HG03521 (cell line): ENCODE results near the gene CREG2.
"Not testable (repeated sequence)": the region's sequence is repeated elsewhere in the genome, so short reads cannot be mapped to it uniquely, and the experiment has no call there.

Experiments
- ATAC-seq: cut with Tn5 transposase; IDR thresholded peaks from one replicate; pipeline ENCODE4 v1.9.1; 2021; ENCODE audit warnings: mild to moderate bottlenecking, moderate library complexity; ENCODE audit not compliant: unreplicated experiment

CREG2 gene

GRCh38 chr2:101375653-101376052 lies 11.7 kb downstream of the CREG2 start:
- no peak for ATAC-seq

GRCh38 chr2:101374821-101375561 lies 12.3 kb downstream of the CREG2 start:
- no peak for ATAC-seq

- no peak for ATAC-seq
Measured at GRCh38 chr2:101372792-101373191, 14.5 kb downstream of the CREG2 start.

- ATAC-seq = no peak
Measured at GRCh38 chr2:101371636-101372035, 15.7 kb downstream of the CREG2 start.

GRCh38 chr2:101369100-101369499 lies 18.2 kb downstream of the CREG2 start:
- ATAC-seq = no peak

- ATAC-seq = no peak
Measured at GRCh38 chr2:101368376-101368775, 18.9 kb downstream of the CREG2 start.

GRCh38 chr2:101367508-101367907 lies 19.8 kb downstream of the CREG2 start:
- no peak for ATAC-seq

- no peak for ATAC-seq
Measured at GRCh38 chr2:101364878-101365277, 22.4 kb downstream of the CREG2 start.

- no peak for ATAC-seq
Measured at GRCh38 chr2:101362777-101363176, 24.5 kb downstream of the CREG2 start.

GRCh38 chr2:101362316-101362715 lies 25.0 kb downstream of the CREG2 start:
- ATAC-seq = no peak

- ATAC-seq = no peak
Measured at GRCh38 chr2:101361522-101361921, 25.8 kb downstream of the CREG2 start.

- no peak for ATAC-seq
Measured at GRCh38 chr2:101361121-101361520, 26.2 kb downstream of the CREG2 start.

GRCh38 chr2:101360232-101360631 lies 27.1 kb downstream of the CREG2 start:
- no peak for ATAC-seq

GRCh38 chr2:101359410-101359954 lies 27.8 kb downstream of the CREG2 start:
- ATAC-seq = no peak

- ATAC-seq = no peak
Measured at GRCh38 chr2:101357376-101357775, 29.9 kb downstream of the CREG2 start.

GRCh38 chr2:101356521-101356920 lies 30.8 kb downstream of the CREG2 start:
- ATAC-seq = no peak

GRCh38 chr2:101356055-101356454 lies 31.2 kb downstream of the CREG2 start:
- ATAC-seq = no peak

GRCh38 chr2:101355401-101356054 lies 31.8 kb downstream of the CREG2 start:
- ATAC-seq = no peak

GRCh38 chr2:101354420-101355311 lies 32.6 kb downstream of the CREG2 start:
- ATAC-seq = no peak

GRCh38 chr2:101352631-101353030 lies 34.7 kb downstream of the CREG2 start:
- not testable (repeated sequence) for ATAC-seq

- ATAC-seq = no peak
Measured at GRCh38 chr2:101351207-101351606, 36.1 kb downstream of the CREG2 start.
